Measurements from ENCODE around the gene LIN52. TPM values are rescaled to one million over a fixed set of nuclear protein-coding genes. Genes with fewer than 3 reads are reported as not detected.

LIN52 gene
- total and polyA plus RNA-seq, 2 experiments from 2014 or later, result 8.6 to 10.8 TPM

DNA sequence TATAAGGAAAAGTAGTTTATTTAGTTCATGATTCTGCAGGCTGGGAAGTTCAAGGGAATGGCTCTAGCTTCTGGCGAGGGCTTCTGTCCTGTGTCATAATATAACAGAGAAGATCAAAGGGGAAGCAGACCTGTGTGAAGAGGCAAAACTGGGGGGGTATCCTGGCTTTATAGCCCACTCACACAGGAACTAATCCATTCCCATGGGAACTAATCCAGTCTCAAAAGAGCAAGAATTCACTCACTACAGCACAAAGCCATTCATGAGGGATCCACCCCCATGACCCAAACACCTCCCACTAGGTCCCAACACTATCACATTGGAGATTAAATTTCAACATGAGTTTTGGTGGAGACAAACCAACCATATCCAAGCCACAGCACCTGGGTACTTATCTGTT is 7.4 kb upstream of the LIN52 start (continued):
- TF ChIP-seq, protein P1, sequence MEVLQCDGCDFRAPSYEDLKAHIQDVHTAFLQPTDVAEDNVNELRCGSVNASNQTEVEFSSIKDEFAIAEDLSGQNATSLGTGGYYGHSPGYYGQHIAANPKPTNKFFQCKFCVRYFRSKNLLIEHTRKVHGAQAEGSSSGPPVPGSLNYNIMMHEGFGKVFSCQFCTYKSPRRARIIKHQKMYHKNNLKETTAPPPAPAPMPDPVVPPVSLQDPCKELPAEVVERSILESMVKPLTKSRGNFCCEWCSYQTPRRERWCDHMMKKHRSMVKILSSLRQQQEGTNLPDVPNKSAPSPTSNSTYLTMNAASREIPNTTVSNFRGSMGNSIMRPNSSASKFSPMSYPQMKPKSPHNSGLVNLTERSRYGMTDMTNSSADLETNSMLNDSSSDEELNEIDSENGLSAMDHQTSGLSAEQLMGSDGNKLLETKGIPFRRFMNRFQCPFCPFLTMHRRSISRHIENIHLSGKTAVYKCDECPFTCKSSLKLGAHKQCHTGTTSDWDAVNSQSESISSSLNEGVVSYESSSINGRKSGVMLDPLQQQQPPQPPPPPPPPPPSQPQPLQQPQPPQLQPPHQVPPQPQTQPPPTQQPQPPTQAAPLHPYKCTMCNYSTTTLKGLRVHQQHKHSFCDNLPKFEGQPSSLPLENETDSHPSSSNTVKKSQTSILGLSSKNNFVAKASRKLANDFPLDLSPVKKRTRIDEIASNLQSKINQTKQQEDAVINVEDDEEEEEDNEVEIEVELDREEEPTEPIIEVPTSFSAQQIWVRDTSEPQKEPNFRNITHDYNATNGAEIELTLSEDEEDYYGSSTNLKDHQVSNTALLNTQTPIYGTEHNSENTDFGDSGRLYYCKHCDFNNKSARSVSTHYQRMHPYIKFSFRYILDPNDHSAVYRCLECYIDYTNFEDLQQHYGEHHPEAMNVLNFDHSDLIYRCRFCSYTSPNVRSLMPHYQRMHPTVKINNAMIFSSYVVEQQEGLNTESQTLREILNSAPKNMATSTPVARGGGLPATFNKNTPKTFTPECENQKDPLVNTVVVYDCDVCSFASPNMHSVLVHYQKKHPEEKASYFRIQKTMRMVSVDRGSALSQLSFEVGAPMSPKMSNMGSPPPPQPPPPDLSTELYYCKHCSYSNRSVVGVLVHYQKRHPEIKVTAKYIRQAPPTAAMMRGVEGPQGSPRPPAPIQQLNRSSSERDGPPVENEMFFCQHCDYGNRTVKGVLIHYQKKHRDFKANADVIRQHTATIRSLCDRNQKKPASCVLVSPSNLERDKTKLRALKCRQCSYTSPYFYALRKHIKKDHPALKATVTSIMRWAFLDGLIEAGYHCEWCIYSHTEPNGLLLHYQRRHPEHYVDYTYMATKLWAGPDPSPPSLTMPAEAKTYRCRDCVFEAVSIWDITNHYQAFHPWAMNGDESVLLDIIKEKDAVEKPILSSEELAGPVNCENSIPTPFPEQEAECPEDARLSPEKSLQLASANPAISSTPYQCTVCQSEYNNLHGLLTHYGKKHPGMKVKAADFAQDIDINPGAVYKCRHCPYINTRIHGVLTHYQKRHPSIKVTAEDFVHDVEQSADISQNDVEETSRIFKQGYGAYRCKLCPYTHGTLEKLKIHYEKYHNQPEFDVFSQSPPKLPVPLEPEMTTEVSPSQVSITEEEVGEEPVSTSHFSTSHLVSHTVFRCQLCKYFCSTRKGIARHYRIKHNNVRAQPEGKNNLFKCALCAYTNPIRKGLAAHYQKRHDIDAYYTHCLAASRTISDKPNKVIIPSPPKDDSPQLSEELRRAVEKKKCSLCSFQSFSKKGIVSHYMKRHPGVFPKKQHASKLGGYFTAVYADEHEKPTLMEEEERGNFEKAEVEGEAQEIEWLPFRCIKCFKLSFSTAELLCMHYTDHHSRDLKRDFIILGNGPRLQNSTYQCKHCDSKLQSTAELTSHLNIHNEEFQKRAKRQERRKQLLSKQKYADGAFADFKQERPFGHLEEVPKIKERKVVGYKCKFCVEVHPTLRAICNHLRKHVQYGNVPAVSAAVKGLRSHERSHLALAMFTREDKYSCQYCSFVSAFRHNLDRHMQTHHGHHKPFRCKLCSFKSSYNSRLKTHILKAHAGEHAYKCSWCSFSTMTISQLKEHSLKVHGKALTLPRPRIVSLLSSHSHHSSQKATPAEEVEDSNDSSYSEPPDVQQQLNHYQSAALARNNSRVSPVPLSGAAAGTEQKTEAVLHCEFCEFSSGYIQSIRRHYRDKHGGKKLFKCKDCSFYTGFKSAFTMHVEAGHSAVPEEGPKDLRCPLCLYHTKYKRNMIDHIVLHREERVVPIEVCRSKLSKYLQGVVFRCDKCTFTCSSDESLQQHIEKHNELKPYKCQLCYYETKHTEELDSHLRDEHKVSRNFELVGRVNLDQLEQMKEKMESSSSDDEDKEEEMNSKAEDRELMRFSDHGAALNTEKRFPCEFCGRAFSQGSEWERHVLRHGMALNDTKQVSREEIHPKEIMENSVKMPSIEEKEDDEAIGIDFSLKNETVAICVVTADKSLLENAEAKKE (CRISPR knock-in tag; IDR thresholded peaks at IDR 0.05), result no peak
- TF ChIP-seq REST (IDR thresholded peaks at IDR 0.05; ENCODE audit: unreplicated experiment) (no peak), EZH2 (IDR thresholded peaks at IDR 0.05; ENCODE audit: low read depth, unreplicated experiment) (no peak), ZNF331 (CRISPR knock-in tag; IDR thresholded peaks at IDR 0.05; ENCODE audit: low read depth) (no peak)
- TF ChIP-seq, protein P2, sequence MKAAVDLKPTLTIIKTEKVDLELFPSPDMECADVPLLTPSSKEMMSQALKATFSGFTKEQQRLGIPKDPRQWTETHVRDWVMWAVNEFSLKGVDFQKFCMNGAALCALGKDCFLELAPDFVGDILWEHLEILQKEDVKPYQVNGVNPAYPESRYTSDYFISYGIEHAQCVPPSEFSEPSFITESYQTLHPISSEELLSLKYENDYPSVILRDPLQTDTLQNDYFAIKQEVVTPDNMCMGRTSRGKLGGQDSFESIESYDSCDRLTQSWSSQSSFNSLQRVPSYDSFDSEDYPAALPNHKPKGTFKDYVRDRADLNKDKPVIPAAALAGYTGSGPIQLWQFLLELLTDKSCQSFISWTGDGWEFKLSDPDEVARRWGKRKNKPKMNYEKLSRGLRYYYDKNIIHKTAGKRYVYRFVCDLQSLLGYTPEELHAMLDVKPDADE (IDR thresholded peaks at IDR 0.05), result no peak

Measured in GM23338 (cell line).